Kidney (tissue), 14 donors: Measurements from ENCODE around the gene DUSP3. TPM values are rescaled to one million over a fixed set of nuclear protein-coding genes. Genes with fewer than 3 reads are reported as not detected.

ENCODE experiments used
- DNase-seq, 5 donors: peaks; one replicate each; pipeline ENCODE4 v3.0.0-alpha.2; 2013 to 2020
- FAIRE-seq: peaks from 2 replicates; lab custom pipeline; 2012; peaks lifted over from hg19 to GRCh38; lab: Jason Lieb, UNC
- H3K27ac ChIP-seq, 2 donors: one replicate each; pipeline ENCODE4 v1.7.0; 2013; ENCODE audit warnings: low read depth in 2 of 2, low read length in 2 of 2, inconsistent platforms in 1 of 2
- H3K27me3 ChIP-seq: one replicate; pipeline ENCODE4 v1.7.1; 2013; ENCODE audit warnings: low read length, inconsistent platforms; ENCODE audit not compliant: control insufficient read depth, insufficient read depth
- H3K36me3 ChIP-seq, 3 donors: one replicate each; pipeline versions ENCODE4 v1.7.0 to v1.7.1; 2013; ENCODE audit warnings: low read length in 3 of 3, control low read depth in 1 of 3, inconsistent platforms in 1 of 3; ENCODE audit not compliant: insufficient read depth in 3 of 3, control insufficient read depth in 2 of 3
- H3K4me1 ChIP-seq, 3 donors: one replicate each; pipeline versions ENCODE4 v1.7.0 to v1.7.1; 2013; ENCODE audit warnings: low read length in 3 of 3, inconsistent platforms in 1 of 3, low read depth in 1 of 3; ENCODE audit not compliant: control insufficient read depth in 2 of 3, insufficient read depth in 2 of 3
- H3K4me3 ChIP-seq, 3 donors: one replicate each; pipeline versions ENCODE4 v1.7.0 to v1.8.1; 2013; ENCODE audit warnings: low read length in 3 of 3, control low read depth in 1 of 3, inconsistent platforms in 1 of 3
- H3K9ac ChIP-seq, 3 donors: one replicate each; pipeline versions ENCODE4 v1.7.0 to v1.7.1; 2013; ENCODE audit warnings: low read length in 3 of 3, control low read depth in 1 of 3, inconsistent platforms in 1 of 3
- H3K9me3 ChIP-seq, 3 donors: one replicate each; pipeline versions ENCODE4 v1.7.0 to v1.7.1; 2013; ENCODE audit warnings: low read length in 3 of 3, control low read depth in 1 of 3, inconsistent platforms in 1 of 3; ENCODE audit not compliant: control insufficient read depth in 2 of 3, insufficient read depth in 1 of 3
- CTCF ChIP-seq: IDR thresholded peaks from 3 replicates; pipeline ENCODE4 v1.5.1; 2012; ENCODE audit warnings: mild to moderate bottlenecking, moderate library complexity, borderline replicate concordance; ENCODE audit not compliant: insufficient read depth; ENCODE audit errors: extremely low read depth
- intact Hi-C: fragments of 100-400 bp; cut with DNase I; formaldehyde crosslinking; loops from one replicate; pipeline ENCODE4 v1.11.1; 2022
- polyA plus RNA-seq: library from polyadenylated mRNA; stranded (reverse); fragments of 350-450 nt; fragmentation: Illumina TruSeq; extraction: RNeasy Lipid Tissue Mini Kit (QIAGEN cat#74804); gene quantifications from one replicate; pipeline ENCODE4 v1.2.3, GENCODE V29; 2014; ENCODE audit warnings: low read depth, low replicate concordance; ENCODE audit not compliant: insufficient read depth
- total RNA-seq: library from RNA; stranded (reverse); fragmentation: NEBNext Ultra II Directional; extraction: Animal tissue kit (Norgen Biotek cat#: 25700); gene quantifications from one replicate; pipeline ENCODE4 v1.2.1, GENCODE V29; 2021
- donor health status: control.
- donor health status: control.
- donor health status: control.
- donor health status: control.
- donor health status: control.
- donor health status: DM: yes; HTN: yes; CAD: no.
- donor health status: Normal renal cell carcinoma (clear cell type).

Gene DUSP3
- total and polyA plus RNA-seq, 2 donors from 2014 or later: 102 to 126 TPM

GRCh38 chr17:43779145-43780125 lies 658 bp upstream of the DUSP3 start:
- peak overlapping the region; percentile 88 to 100 for H3K27ac ChIP-seq
- H3K36me3 ChIP-seq: peaks cover 0 to 18% (median 18%) of the 10 kb centered on the region in 3 donors
- no peaks in the 10 kb centered on the region for H3K9me3 ChIP-seq
- peaks cover 4% of the 10 kb centered on the region for H3K27me3 ChIP-seq
- FAIRE-seq (no peak), DNase-seq (peak in 4 of 5 donors; percentile 75 to 84 (median 82))
- TF ChIP-seq CTCF: no peak
- peak overlapping the region; percentile 35 to 72 (median 57) for H3K9ac ChIP-seq
- intact Hi-C loops: loop anchor here (10.0 kb wide), 1 partner anchor 65 kb away; the partner anchor contains the start of gene CD300LG
- peak overlapping the region; percentile 55 to 78 (median 69) for H3K4me3 ChIP-seq
- peaks cover 3 to 21% (median 13%) of the 10 kb centered on the region in 3 donors for H3K4me1 ChIP-seq

GRCh38 chr17:43774304-43775250 lies 4.2 kb downstream of the DUSP3 start:
- no peak for TF ChIP-seq CTCF
- Histone ChIP-seq H3K4me1 (peaks cover 2 to 19% (median 16%) of the 10 kb centered on the region in 3 donors), H3K36me3 (peaks cover 0 to 57% (median 46%) of the 10 kb centered on the region in 3 donors), H3K4me3 (no peak overlapping the region), H3K27ac (no peak overlapping the region), H3K9ac (no peak overlapping the region), H3K27me3 (peaks cover under 1% of the 10 kb centered on the region), H3K9me3 (no peaks in the 10 kb centered on the region)
- DNase-seq (no peak), FAIRE-seq (no peak)
- intact Hi-C loops: no loop called here

- TF ChIP-seq CTCF: no peak
- Histone ChIP-seq H3K4me3 (no peak overlapping the region), H3K27me3 (no peaks in the 10 kb centered on the region), H3K27ac (peak overlapping the region; percentile 23 to 48), H3K4me1 (peaks cover 0 to 15% (median 14%) of the 10 kb centered on the region in 3 donors), H3K36me3 (peaks cover 0 to 71% (median 52%) of the 10 kb centered on the region in 3 donors), H3K9me3 (no peaks in the 10 kb centered on the region), H3K9ac (no peak overlapping the region)
- DNase-seq (no peak), FAIRE-seq (no peak)
- intact Hi-C loops: no loop called here
Measured at GRCh38 chr17:43772877-43773648, 5.7 kb downstream of the DUSP3 start.
